Vagina (tissue), 2 donors: ENCODE results near the gene MEG3.

Experiments
- CTCF ChIP-seq, 3 experiments: fragments of 450-650 bp in 2 of 3; fragments of 200-600 bp in 1 of 3; sonication (generic) in 1 of 3; IDR thresholded peaks; one replicate each; pipeline ENCODE4 v1.5.1; 2017 to 2019; ENCODE audit warnings: antibody characterized with exemption in 3 of 3, mild to moderate bottlenecking in 2 of 3, moderate library complexity in 2 of 3
- POLR2A ChIP-seq, 2 donors: fragments of 450-650 bp; IDR thresholded peaks; one replicate each; pipeline ENCODE4 v1.6.1; 2017; ENCODE audit warnings: antibody characterized with exemption in 2 of 2, mild to moderate bottlenecking in 2 of 2, moderate library complexity in 2 of 2
- POLR2AphosphoS5 ChIP-seq, 2 donors: sonication (generic); formaldehyde crosslinking; IDR thresholded peaks; one replicate each; pipeline ENCODE4 v1.9.0; 2017; ENCODE audit warnings: antibody characterized with exemption in 2 of 2, mild to moderate bottlenecking in 2 of 2, low read depth in 1 of 2; ENCODE audit not compliant: insufficient read depth in 1 of 2

- no peak for TF ChIP-seq POLR2A (IDR thresholded peaks at IDR 0.05)
- no peak for TF ChIP-seq CTCF (IDR thresholded peaks at IDR 0.05)
- no peak for TF ChIP-seq POLR2AphosphoS5 (IDR thresholded peaks at IDR 0.05; ENCODE audit: insufficient read depth in 1 of 2, low read depth in 1 of 2)
Observed at GRCh38 chr14:100826391-100827100, 628 bp downstream of the MEG3 start.
